Gastroesophageal sphincter (tissue), 3 donors: ENCODE measurements around the gene ZC3H18.

Experiments used
- EP300 ChIP-seq: sonication (generic); formaldehyde crosslinking; IDR thresholded peaks from one replicate; pipeline ENCODE4 v1.6.1; 2017; ENCODE audit warnings: antibody characterized with exemption, mild to moderate bottlenecking
- POLR2A ChIP-seq, 2 donors: fragments of 450-650 bp; IDR thresholded peaks; one replicate each; pipeline ENCODE4 v1.6.1; 2017; ENCODE audit warnings: antibody characterized with exemption in 2 of 2, mild to moderate bottlenecking in 2 of 2, moderate library complexity in 1 of 2
- POLR2AphosphoS5 ChIP-seq: sonication (generic); formaldehyde crosslinking; IDR thresholded peaks from one replicate; pipeline ENCODE4 v1.6.1; 2017; ENCODE audit warnings: antibody characterized with exemption
- TF ChIP-seq, protein P1 (sequence below), 4 experiments: fragments of 200-600 bp in 2 of 4; fragments of 450-650 bp in 2 of 4; sonication (generic) in 1 of 4; IDR thresholded peaks; one replicate each; pipeline ENCODE4 v1.5.1; 2017 to 2019; ENCODE audit warnings: antibody characterized with exemption in 4 of 4, mild to moderate bottlenecking in 2 of 4, moderate library complexity in 2 of 4

- TF ChIP-seq, protein P1, sequence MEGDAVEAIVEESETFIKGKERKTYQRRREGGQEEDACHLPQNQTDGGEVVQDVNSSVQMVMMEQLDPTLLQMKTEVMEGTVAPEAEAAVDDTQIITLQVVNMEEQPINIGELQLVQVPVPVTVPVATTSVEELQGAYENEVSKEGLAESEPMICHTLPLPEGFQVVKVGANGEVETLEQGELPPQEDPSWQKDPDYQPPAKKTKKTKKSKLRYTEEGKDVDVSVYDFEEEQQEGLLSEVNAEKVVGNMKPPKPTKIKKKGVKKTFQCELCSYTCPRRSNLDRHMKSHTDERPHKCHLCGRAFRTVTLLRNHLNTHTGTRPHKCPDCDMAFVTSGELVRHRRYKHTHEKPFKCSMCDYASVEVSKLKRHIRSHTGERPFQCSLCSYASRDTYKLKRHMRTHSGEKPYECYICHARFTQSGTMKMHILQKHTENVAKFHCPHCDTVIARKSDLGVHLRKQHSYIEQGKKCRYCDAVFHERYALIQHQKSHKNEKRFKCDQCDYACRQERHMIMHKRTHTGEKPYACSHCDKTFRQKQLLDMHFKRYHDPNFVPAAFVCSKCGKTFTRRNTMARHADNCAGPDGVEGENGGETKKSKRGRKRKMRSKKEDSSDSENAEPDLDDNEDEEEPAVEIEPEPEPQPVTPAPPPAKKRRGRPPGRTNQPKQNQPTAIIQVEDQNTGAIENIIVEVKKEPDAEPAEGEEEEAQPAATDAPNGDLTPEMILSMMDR (IDR thresholded peaks at IDR 0.05), result no peak
- TF ChIP-seq POLR2AphosphoS5, result no peak
- no peak for TF ChIP-seq POLR2A (IDR thresholded peaks at IDR 0.05)
- no peak for TF ChIP-seq EP300
Measured at GRCh38 chr16:88655733-88656281, 85.6 kb downstream of the ZC3H18 start.
